Measurements from ENCODE around the gene RYK. TPM values are rescaled to one million over a fixed set of nuclear protein-coding genes. Genes with fewer than 3 reads are reported as not detected.
A peak's percentile ranks its signal among the peaks of the same experiment; 100 is the strongest.

The RYK gene
- polyA plus RNA-seq, 1 of the 3 experiments (the other 2 are of a cell fraction) = 25.9 TPM

DNA sequence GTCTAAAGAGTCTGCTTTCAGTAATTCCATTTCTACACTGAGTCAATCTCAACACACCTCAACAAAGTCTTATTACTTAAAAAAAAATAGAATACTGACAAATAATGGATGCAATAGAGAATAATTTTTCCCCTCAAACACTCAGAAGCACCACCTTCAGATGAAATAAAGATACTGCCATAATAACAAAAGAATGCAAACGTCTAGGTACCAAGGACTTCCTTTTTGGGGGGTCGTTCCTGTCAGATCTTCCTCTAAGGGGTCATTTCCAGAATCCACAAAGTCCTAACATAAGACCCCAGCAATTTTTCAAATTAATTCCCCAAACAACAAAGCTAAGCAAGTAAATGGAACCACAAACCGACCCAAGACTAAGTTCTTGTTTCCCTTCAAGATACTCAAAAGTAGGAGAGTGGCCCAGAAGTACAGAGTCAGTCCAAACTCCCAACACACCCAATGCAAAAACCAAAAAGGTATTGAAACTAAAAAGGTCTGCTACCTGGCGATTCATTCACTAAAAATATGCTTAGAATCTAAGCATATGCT, 1.3 kb downstream of the RYK start:
- peak overlapping the region; percentile 73 to 90; a peak in 3 of 4 replicates for H3K27ac ChIP-seq (ENCODE audit: low read depth in 2 of 2, low read length in 1 of 2)
- peak overlapping the region; percentile 80 to 82 for H3K4me3 ChIP-seq (ENCODE audit: low read depth in 2 of 2, low read length in 1 of 2)
- H3K79me2 ChIP-seq (ENCODE audit: insufficient read depth) = peaks cover 60% of the 10 kb centered on the region
- peaks cover 0 to 2% of the 10 kb centered on the region in 2 experiments for H3K36me3 ChIP-seq (replicated peaks in 1 of 2; ENCODE audit: control insufficient read depth in 1 of 2, insufficient read depth in 2 of 2, low read length in 1 of 2)
- ChIA-PET POLR2A (interaction anchor here (0.9 kb wide), 1 partner anchor 10 kb away, joined by 3 read pairs; no protein-coding TSS in a partner anchor), CTCF (interaction anchor here (1.3 to 2.8 kb wide), 4 partner anchors 12 to 319 kb away, joined by 3 to 15 read pairs (median 4); no protein-coding TSS in a partner anchor)
- H3K9ac ChIP-seq = peak overlapping the region; percentile 65; the same call in 1 of the 2 replicates
- H3K4me2 ChIP-seq = peak overlapping the region; percentile 75
- no peaks in the 10 kb centered on the region for H3K9me3 ChIP-seq
- 9% methylated on average over 4 of the region's 4 CpGs for WGBS (ENCODE audit: low lambda C conversion rate)
- H3K9me2 ChIP-seq = no peaks in the 10 kb centered on the region
- H3F3A ChIP-seq (replicated peaks; ENCODE audit: insufficient read depth) = no peaks in the 10 kb centered on the region
- H3K27me3 ChIP-seq (ENCODE audit: insufficient read depth) = no peaks in the 10 kb centered on the region
- TF ChIP-seq YY1 (IDR thresholded peaks at IDR 0.05; ENCODE audit: low read depth) (no peak), FOXJ3 (CRISPR knock-in tag; IDR thresholded peaks at IDR 0.05) (no peak), GATA2 (CRISPR knock-in tag; IDR thresholded peaks at IDR 0.05) (no peak), EZH2phosphoT487 (IDR thresholded peaks at IDR 0.05; ENCODE audit: borderline replicate concordance, low read depth) (no peak), TCF12 (IDR thresholded peaks at IDR 0.05) (no peak)
- TF ChIP-seq, protein P1, sequence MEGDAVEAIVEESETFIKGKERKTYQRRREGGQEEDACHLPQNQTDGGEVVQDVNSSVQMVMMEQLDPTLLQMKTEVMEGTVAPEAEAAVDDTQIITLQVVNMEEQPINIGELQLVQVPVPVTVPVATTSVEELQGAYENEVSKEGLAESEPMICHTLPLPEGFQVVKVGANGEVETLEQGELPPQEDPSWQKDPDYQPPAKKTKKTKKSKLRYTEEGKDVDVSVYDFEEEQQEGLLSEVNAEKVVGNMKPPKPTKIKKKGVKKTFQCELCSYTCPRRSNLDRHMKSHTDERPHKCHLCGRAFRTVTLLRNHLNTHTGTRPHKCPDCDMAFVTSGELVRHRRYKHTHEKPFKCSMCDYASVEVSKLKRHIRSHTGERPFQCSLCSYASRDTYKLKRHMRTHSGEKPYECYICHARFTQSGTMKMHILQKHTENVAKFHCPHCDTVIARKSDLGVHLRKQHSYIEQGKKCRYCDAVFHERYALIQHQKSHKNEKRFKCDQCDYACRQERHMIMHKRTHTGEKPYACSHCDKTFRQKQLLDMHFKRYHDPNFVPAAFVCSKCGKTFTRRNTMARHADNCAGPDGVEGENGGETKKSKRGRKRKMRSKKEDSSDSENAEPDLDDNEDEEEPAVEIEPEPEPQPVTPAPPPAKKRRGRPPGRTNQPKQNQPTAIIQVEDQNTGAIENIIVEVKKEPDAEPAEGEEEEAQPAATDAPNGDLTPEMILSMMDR (IDR thresholded peaks at IDR 0.05) = peak; percentile 17; the same call in 1 of the 2 replicates
- H4K20me1 ChIP-seq (ENCODE audit: insufficient read depth) = peaks cover 50% of the 10 kb centered on the region
- no peak overlapping the region for H2AFZ ChIP-seq (ENCODE audit: low read depth)
- H3K4me1 ChIP-seq (ENCODE audit: control insufficient read depth in 1 of 2, insufficient read depth in 2 of 2, low read depth in 1 of 2, low read length in 1 of 2) = peaks cover 0 to 12% of the 10 kb centered on the region in 2 experiments; a peak in 2 of 4 replicates
- no peak for DNase-seq

DNA sequence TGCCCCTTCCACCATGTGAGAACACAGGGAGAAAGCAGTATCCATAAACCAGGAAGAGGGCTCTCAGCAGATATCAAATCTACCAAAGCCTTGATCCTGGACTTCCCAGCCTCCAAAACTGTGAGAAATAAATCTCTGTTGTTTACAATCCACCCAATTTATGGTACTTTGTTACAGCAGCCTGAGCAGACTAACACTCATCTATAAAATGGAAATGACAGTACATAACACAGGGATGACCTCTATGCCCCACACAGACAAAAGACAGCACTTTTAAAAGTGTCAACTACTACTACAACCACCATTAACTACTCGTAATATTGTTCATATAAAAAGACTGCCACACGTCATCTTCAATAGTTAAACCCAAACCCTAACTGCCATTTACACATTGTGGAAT, 5.7 kb downstream of the RYK start:
- WGBS (ENCODE audit: low lambda C conversion rate) = 94% methylated on average over 2 of the region's 2 CpGs
- no peaks in the 10 kb centered on the region for H3K9me3 ChIP-seq
- DNase-seq = no peak

More for the DNA sequence above, 5.7 kb downstream of the RYK start:
- Histone ChIP-seq H3K4me1 (ENCODE audit: control insufficient read depth in 1 of 2, insufficient read depth in 2 of 2, low read depth in 1 of 2, low read length in 1 of 2) (peaks cover 6 to 15% of the 10 kb centered on the region in 2 experiments; a peak in 3 of 4 replicates), H4K20me1 (ENCODE audit: insufficient read depth) (peaks cover 94% of the 10 kb centered on the region), H3K4me2 (no peak overlapping the region), H3K27ac (ENCODE audit: low read depth in 2 of 2, low read length in 1 of 2) (no peak overlapping the region), H3F3A (replicated peaks; ENCODE audit: insufficient read depth) (no peaks in the 10 kb centered on the region), H3K36me3 (replicated peaks in 1 of 2; ENCODE audit: control insufficient read depth in 1 of 2, insufficient read depth in 2 of 2, low read length in 1 of 2) (peaks cover 0 to 2% of the 10 kb centered on the region in 2 experiments), H2AFZ (ENCODE audit: low read depth) (no peak overlapping the region), H3K4me3 (ENCODE audit: low read depth in 2 of 2, low read length in 1 of 2) (no peak overlapping the region), H3K9ac (no peak overlapping the region), H3K27me3 (ENCODE audit: insufficient read depth) (no peaks in the 10 kb centered on the region), H3K79me2 (ENCODE audit: insufficient read depth) (peaks cover 100% of the 10 kb centered on the region), H3K9me2 (no peaks in the 10 kb centered on the region)
- CTCF ChIA-PET = interaction anchor here (5.4 kb wide), 1 partner anchor 32 kb away, joined by 25 read pairs; no protein-coding TSS in a partner anchor
- no peak for TF ChIP-seq SMC3 (IDR thresholded peaks at IDR 0.05; ENCODE audit: low read depth, low read length)
- POLR2A ChIA-PET = no interaction called here
